Large intestine (tissue), 3 donors: ENCODE measurements around the gene LAPTM4A. TPM values are rescaled to one million over a fixed set of nuclear protein-coding genes. Genes with fewer than 3 reads are reported as not detected.

Experiments used
- DNase-seq, 2 donors: peaks; one replicate each; pipeline versions ENCODE4 v3.0.0 to v3.0.0-alpha.2; 2013
- H3K27ac ChIP-seq: one replicate; pipeline ENCODE4 v1.5.1; 2013; ENCODE audit warnings: low read length
- H3K27me3 ChIP-seq: 2 replicates; pipeline ENCODE4 v1.6.1; 2013; ENCODE audit warnings: low read length; ENCODE audit not compliant: control insufficient read depth, insufficient read depth
- H3K36me3 ChIP-seq: 2 replicates; pipeline ENCODE4 v1.6.1; 2013; ENCODE audit warnings: low read length; ENCODE audit not compliant: control insufficient read depth, insufficient read depth
- H3K4me1 ChIP-seq: one replicate; pipeline ENCODE4 v1.6.1; 2013; ENCODE audit warnings: low read length; ENCODE audit not compliant: control insufficient read depth, insufficient read depth
- H3K4me3 ChIP-seq: one replicate; pipeline ENCODE4 v1.5.1; 2013; ENCODE audit warnings: low read length
- H3K9me3 ChIP-seq: one replicate; pipeline ENCODE4 v1.6.1; 2013; ENCODE audit warnings: mild to moderate bottlenecking, low read depth, low read length, moderate library complexity; ENCODE audit not compliant: control insufficient read depth
- WGBS: methylation state at CpG from one replicate; pipeline ENCODE4 v1.1.5; 2013; ENCODE audit warnings: low lambda C conversion rate; ENCODE audit not compliant: insufficient coverage; 5-methylcytosine and 5-hydroxymethylcytosine counted together
- polyA plus RNA-seq: library from polyadenylated mRNA; unstranded; fragments of 120-200 nt; gene quantifications from one replicate; pipeline ENCODE4 v1.2.1, GENCODE V29; 2013

Gene LAPTM4A
- polyA plus RNA-seq, 1 donor, result 294 TPM

DNA sequence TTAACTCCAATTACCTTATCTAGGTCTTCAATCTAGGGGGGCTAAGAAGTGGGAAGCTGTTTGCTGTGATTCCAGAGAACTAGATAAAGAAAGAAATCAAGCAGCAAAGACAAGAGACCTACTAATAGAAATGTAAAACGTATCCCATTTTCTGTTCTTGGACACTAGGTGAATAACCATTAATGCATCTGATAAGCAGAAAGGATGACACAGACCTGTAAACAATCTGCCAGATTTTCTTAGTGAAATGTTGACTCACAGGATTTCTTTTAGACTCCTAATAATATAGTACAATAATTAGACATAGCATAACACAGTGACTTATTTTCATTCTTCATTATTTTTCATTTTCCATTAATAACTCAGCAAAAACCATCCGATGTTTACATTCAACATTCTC lies 62.8 kb downstream of the LAPTM4A start:
- WGBS, result 83% methylated on average over 2 of the region's 2 CpGs
- Histone ChIP-seq H3K36me3 (peaks cover 4% of the 10 kb centered on the region), H3K27me3 (peaks cover 3% of the 10 kb centered on the region), H3K27ac (no peak overlapping the region), H3K9me3 (no peaks in the 10 kb centered on the region), H3K4me3 (no peak overlapping the region), H3K4me1 (no peaks in the 10 kb centered on the region)
- no peak for DNase-seq

DNA sequence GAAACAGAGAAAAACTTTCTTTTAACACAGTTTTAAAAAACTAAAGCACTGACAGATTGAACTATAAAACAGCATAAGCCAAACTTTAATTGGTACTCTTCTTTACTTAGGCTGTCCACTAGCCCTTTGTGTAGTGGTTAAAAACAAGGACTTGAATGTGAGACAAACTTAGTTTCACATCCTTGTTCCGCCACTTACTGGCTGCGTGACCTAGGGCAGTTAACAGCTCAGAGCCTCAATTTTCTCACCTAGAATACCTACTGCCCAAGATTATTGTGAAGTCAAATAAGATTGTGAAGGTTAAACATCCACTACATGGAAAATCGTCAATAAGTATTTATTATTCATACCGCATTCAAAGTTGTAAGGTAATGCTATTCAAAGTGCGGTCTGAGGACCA lies 63.5 kb downstream of the LAPTM4A start:
- peaks cover 3% of the 10 kb centered on the region for H3K27me3 ChIP-seq
- no peak for DNase-seq
- no peaks in the 10 kb centered on the region for H3K4me1 ChIP-seq
- WGBS, result no CpG with 5 or more reads among the region's 5 CpGs
- peaks cover 4% of the 10 kb centered on the region for H3K36me3 ChIP-seq
- H3K4me3 ChIP-seq, result no peak overlapping the region
- H3K27ac ChIP-seq, result no peak overlapping the region
- no peaks in the 10 kb centered on the region for H3K9me3 ChIP-seq

Other genes with a start within 250 kb of the LAPTM4A start
- 24.0 TPM for gene TTC32, start 149.6 kb downstream of the LAPTM4A start, polyA plus RNA-seq
- gene WDR35, start 61.5 kb downstream of the LAPTM4A start, polyA plus RNA-seq, result 9.8 TPM
- gene MATN3, start 39.0 kb downstream of the LAPTM4A start, polyA plus RNA-seq, result 2.5 TPM
- gene SDC1, start 173.5 kb upstream of the LAPTM4A start, polyA plus RNA-seq, result 49.7 TPM